Measurements from ENCODE around the gene PBX3. TPM values are rescaled to one million over a fixed set of nuclear protein-coding genes. Genes with fewer than 3 reads are reported as not detected.

Gene PBX3
- polyA plus RNA-seq, 1 donor, result 20.3 TPM

- H3K9me3 ChIP-seq (ENCODE audit: control insufficient read depth, low read depth, low read length), result no peaks in the 10 kb centered on the region
- H3K4me3 ChIP-seq (ENCODE audit: low read length), result no peak overlapping the region
- H3K36me3 ChIP-seq (ENCODE audit: control insufficient read depth, insufficient read depth, low read length), result no peaks in the 10 kb centered on the region
- no peaks in the 10 kb centered on the region for H3K27me3 ChIP-seq (ENCODE audit: control insufficient read depth, insufficient read depth, low read length)
- WGBS (ENCODE audit: insufficient coverage, low lambda C conversion rate), result no CpG with 5 or more reads among the region's 6 CpGs
- H3K27ac ChIP-seq (ENCODE audit: low read length), result no peak overlapping the region
- no peak for DNase-seq
- H3K4me1 ChIP-seq (ENCODE audit: control insufficient read depth, insufficient read depth, low read length), result no peaks in the 10 kb centered on the region
Observed at GRCh38 chr9:125758986-125759763, 12.0 kb downstream of the PBX3 start.

- Histone ChIP-seq H3K27me3 (ENCODE audit: control insufficient read depth, insufficient read depth, low read length) (no peaks in the 10 kb centered on the region), H3K36me3 (ENCODE audit: control insufficient read depth, insufficient read depth, low read length) (no peaks in the 10 kb centered on the region), H3K4me1 (ENCODE audit: control insufficient read depth, insufficient read depth, low read length) (no peaks in the 10 kb centered on the region), H3K9me3 (ENCODE audit: control insufficient read depth, low read depth, low read length) (no peaks in the 10 kb centered on the region), H3K27ac (ENCODE audit: low read length) (no peak overlapping the region), H3K4me3 (ENCODE audit: low read length) (no peak overlapping the region)
- WGBS (ENCODE audit: insufficient coverage, low lambda C conversion rate), result 50% methylated on average over 2 of the region's 7 CpGs
- DNase-seq, result no peak
Observed at GRCh38 chr9:125759764-125760129, 12.6 kb downstream of the PBX3 start.

GRCh38 chr9:125760537-125760936, 13.4 kb downstream of the PBX3 start:
- WGBS (ENCODE audit: insufficient coverage, low lambda C conversion rate), result no CpG with 5 or more reads among the region's 1 CpG

GRCh38 chr9:125761676-125762450, 14.7 kb downstream of the PBX3 start:
- H3K36me3 ChIP-seq (ENCODE audit: control insufficient read depth, insufficient read depth, low read length), result no peaks in the 10 kb centered on the region
- no peak overlapping the region for H3K27ac ChIP-seq (ENCODE audit: low read length)
- DNase-seq, result no peak
- H3K9me3 ChIP-seq (ENCODE audit: control insufficient read depth, low read depth, low read length), result no peaks in the 10 kb centered on the region
- no peaks in the 10 kb centered on the region for H3K4me1 ChIP-seq (ENCODE audit: control insufficient read depth, insufficient read depth, low read length)
- 100% methylated on average over 2 of the region's 2 CpGs for WGBS (ENCODE audit: insufficient coverage, low lambda C conversion rate)
- H3K27me3 ChIP-seq (ENCODE audit: control insufficient read depth, insufficient read depth, low read length), result no peaks in the 10 kb centered on the region
- H3K4me3 ChIP-seq (ENCODE audit: low read length), result no peak overlapping the region

More at GRCh38 chr9:125760537-125760936, 13.4 kb downstream of the PBX3 start:
- no peak overlapping the region for H3K27ac ChIP-seq (ENCODE audit: low read length)
- no peaks in the 10 kb centered on the region for H3K27me3 ChIP-seq (ENCODE audit: control insufficient read depth, insufficient read depth, low read length)
- H3K4me3 ChIP-seq (ENCODE audit: low read length), result no peak overlapping the region
- DNase-seq, result no peak
- H3K36me3 ChIP-seq (ENCODE audit: control insufficient read depth, insufficient read depth, low read length), result no peaks in the 10 kb centered on the region
- no peaks in the 10 kb centered on the region for H3K4me1 ChIP-seq (ENCODE audit: control insufficient read depth, insufficient read depth, low read length)
- H3K9me3 ChIP-seq (ENCODE audit: control insufficient read depth, low read depth, low read length), result no peaks in the 10 kb centered on the region

- no peaks in the 10 kb centered on the region for H3K4me1 ChIP-seq (ENCODE audit: control insufficient read depth, insufficient read depth, low read length)
- H3K36me3 ChIP-seq (ENCODE audit: control insufficient read depth, insufficient read depth, low read length), result no peaks in the 10 kb centered on the region
- WGBS (ENCODE audit: insufficient coverage, low lambda C conversion rate), result no CpG with 5 or more reads among the region's 7 CpGs
- no peak overlapping the region for H3K4me3 ChIP-seq (ENCODE audit: low read length)
- no peaks in the 10 kb centered on the region for H3K9me3 ChIP-seq (ENCODE audit: control insufficient read depth, low read depth, low read length)
- H3K27ac ChIP-seq (ENCODE audit: low read length), result no peak overlapping the region
- DNase-seq, result no peak
- H3K27me3 ChIP-seq (ENCODE audit: control insufficient read depth, insufficient read depth, low read length), result no peaks in the 10 kb centered on the region
Observed at GRCh38 chr9:125763394-125763801, 16.2 kb downstream of the PBX3 start.

GRCh38 chr9:125764198-125764597, 17.0 kb downstream of the PBX3 start:
- Histone ChIP-seq H3K27me3 (ENCODE audit: control insufficient read depth, insufficient read depth, low read length) (no peaks in the 10 kb centered on the region), H3K9me3 (ENCODE audit: control insufficient read depth, low read depth, low read length) (no peaks in the 10 kb centered on the region), H3K4me3 (ENCODE audit: low read length) (no peak overlapping the region), H3K36me3 (ENCODE audit: control insufficient read depth, insufficient read depth, low read length) (no peaks in the 10 kb centered on the region), H3K27ac (ENCODE audit: low read length) (no peak overlapping the region), H3K4me1 (ENCODE audit: control insufficient read depth, insufficient read depth, low read length) (no peaks in the 10 kb centered on the region)
- WGBS (ENCODE audit: insufficient coverage, low lambda C conversion rate), result 83% methylated on average over 1 of the region's 3 CpGs
- no peak for DNase-seq

- DNase-seq, result no peak
- Histone ChIP-seq H3K27ac (ENCODE audit: low read length) (no peak overlapping the region), H3K27me3 (ENCODE audit: control insufficient read depth, insufficient read depth, low read length) (no peaks in the 10 kb centered on the region), H3K36me3 (ENCODE audit: control insufficient read depth, insufficient read depth, low read length) (no peaks in the 10 kb centered on the region), H3K4me1 (ENCODE audit: control insufficient read depth, insufficient read depth, low read length) (no peaks in the 10 kb centered on the region), H3K9me3 (ENCODE audit: control insufficient read depth, low read depth, low read length) (no peaks in the 10 kb centered on the region), H3K4me3 (ENCODE audit: low read length) (no peak overlapping the region)
- WGBS (ENCODE audit: insufficient coverage, low lambda C conversion rate), result 60% methylated on average over 1 of the region's 2 CpGs
Observed at GRCh38 chr9:125766468-125767221, 19.5 kb downstream of the PBX3 start.

- H3K27ac ChIP-seq (ENCODE audit: low read length), result no peak overlapping the region
- no peak for DNase-seq
- H3K4me1 ChIP-seq (ENCODE audit: control insufficient read depth, insufficient read depth, low read length), result no peaks in the 10 kb centered on the region
Observed at GRCh38 chr9:125767349-125767748, 20.2 kb downstream of the PBX3 start.

GRCh38 chr9:125768803-125769202, 21.6 kb downstream of the PBX3 start:
- H3K27me3 ChIP-seq (ENCODE audit: control insufficient read depth, insufficient read depth, low read length), result no peaks in the 10 kb centered on the region
- 100% methylated on average over 1 of the region's 1 CpG for WGBS (ENCODE audit: insufficient coverage, low lambda C conversion rate)
- H3K27ac ChIP-seq (ENCODE audit: low read length), result no peak overlapping the region
- no peaks in the 10 kb centered on the region for H3K4me1 ChIP-seq (ENCODE audit: control insufficient read depth, insufficient read depth, low read length)
- DNase-seq, result no peak
- no peak overlapping the region for H3K4me3 ChIP-seq (ENCODE audit: low read length)
- no peaks in the 10 kb centered on the region for H3K36me3 ChIP-seq (ENCODE audit: control insufficient read depth, insufficient read depth, low read length)
- no peaks in the 10 kb centered on the region for H3K9me3 ChIP-seq (ENCODE audit: control insufficient read depth, low read depth, low read length)

More at GRCh38 chr9:125767349-125767748, 20.2 kb downstream of the PBX3 start:
- Histone ChIP-seq H3K27me3 (ENCODE audit: control insufficient read depth, insufficient read depth, low read length) (no peaks in the 10 kb centered on the region), H3K4me3 (ENCODE audit: low read length) (no peak overlapping the region), H3K36me3 (ENCODE audit: control insufficient read depth, insufficient read depth, low read length) (no peaks in the 10 kb centered on the region), H3K9me3 (ENCODE audit: control insufficient read depth, low read depth, low read length) (no peaks in the 10 kb centered on the region)

GRCh38 chr9:125771037-125771436, 23.9 kb downstream of the PBX3 start:
- no peaks in the 10 kb centered on the region for H3K4me1 ChIP-seq (ENCODE audit: control insufficient read depth, insufficient read depth, low read length)
- no peak overlapping the region for H3K27ac ChIP-seq (ENCODE audit: low read length)
- no peak overlapping the region for H3K4me3 ChIP-seq (ENCODE audit: low read length)
- DNase-seq, result no peak
- H3K27me3 ChIP-seq (ENCODE audit: control insufficient read depth, insufficient read depth, low read length), result no peaks in the 10 kb centered on the region
- H3K36me3 ChIP-seq (ENCODE audit: control insufficient read depth, insufficient read depth, low read length), result no peaks in the 10 kb centered on the region
- H3K9me3 ChIP-seq (ENCODE audit: control insufficient read depth, low read depth, low read length), result no peaks in the 10 kb centered on the region

Measured in large intestine (tissue), 3 donors.